GM18502 (cell line): ENCODE results near the gene ZNF771.
A peak's percentile ranks its signal among the peaks of the same experiment; 100 is the strongest.

Source experiments
- ATAC-seq: cut with Tn5 transposase; IDR thresholded peaks from one replicate; pipeline ENCODE4 v1.9.1; 2021; ENCODE audit warnings: mild to moderate bottlenecking; ENCODE audit not compliant: unreplicated experiment, poor library complexity

Gene ZNF771

DNA sequence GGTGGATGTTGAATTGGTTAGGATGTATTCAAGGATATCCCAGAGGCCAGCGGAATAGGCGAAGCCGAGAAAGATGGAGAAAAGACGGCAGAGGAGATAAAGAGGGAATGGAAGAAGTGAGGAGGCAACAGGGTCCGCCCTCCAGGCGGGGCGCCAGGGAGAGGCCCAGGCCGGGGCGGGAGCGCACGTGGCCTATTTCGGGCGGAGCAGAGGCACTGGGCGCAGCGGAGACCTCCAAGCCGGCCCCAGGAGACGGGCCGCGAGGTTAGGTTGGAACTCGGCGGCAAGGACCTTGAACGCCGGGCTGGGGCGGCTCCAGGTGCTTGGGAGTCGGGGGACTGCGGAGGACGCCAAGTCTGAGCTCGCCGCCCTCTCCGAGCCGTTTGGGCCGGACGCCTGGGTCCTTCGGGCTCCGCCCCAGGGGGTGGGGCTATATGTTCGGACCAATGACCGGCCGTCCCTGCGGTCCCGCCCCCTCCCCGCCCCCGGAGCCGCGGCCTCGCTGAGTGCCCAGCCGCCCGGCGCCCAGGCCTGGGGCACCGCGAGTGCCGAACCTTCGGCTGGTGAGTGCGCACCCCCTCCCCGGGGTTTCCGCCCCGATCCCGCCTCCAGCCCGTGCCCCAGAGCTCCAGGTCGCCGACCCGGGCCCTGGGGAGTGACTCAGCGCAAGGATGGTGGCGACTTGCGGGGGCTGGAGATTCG, at the start of gene ZNF771:
TSS of gene ZNF771 (plus strand) at position 505 of the 702 bp plus-strand sequence. CDS start 448 bp downstream, outside the sequence.
- ATAC-seq, result peak; percentile 78

DNA sequence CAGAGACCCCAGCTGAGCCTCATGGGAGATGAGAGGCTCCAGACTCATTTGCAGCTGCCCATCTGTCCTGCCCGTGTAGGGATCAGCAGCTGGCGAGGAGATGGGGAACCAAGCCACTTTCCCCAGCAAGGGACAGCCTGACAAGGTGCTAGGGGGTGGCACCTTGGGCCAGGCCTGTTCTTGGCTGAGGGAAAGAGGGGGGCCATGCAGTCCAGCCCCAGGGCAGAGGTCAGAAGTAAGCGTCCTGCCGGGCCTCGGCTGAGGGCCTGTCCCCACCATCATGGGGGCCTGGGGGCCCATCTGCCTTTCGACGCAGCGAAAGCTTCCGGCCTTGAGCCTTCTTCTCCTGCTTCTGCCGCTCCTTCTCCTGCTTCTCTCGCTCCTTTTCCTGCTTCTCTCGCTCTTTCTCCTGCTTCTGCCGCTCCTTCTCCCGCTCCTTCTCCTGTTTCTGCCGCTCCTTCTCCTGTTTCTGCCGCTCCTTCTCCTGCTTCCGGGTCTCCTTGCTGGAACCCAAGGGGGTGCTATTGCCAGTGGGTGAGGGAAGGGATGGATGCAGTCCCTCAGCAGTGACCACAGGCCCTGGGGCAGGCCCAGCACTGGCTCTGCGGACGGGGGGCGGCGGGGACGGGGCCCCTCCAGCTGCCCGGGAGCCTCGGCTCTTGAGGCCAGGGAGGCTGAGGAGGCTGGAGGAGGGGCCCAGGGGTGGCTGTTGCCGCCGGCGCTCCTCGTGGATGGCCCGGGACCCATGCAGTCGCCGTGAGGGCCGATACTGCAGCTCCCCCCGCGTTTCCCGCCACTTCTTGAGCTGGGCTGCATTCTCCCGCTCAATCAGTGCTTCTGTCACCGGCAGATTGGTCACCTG, 49.5 kb upstream of the ZNF771 start:
- ATAC-seq, result no peak

DNA sequence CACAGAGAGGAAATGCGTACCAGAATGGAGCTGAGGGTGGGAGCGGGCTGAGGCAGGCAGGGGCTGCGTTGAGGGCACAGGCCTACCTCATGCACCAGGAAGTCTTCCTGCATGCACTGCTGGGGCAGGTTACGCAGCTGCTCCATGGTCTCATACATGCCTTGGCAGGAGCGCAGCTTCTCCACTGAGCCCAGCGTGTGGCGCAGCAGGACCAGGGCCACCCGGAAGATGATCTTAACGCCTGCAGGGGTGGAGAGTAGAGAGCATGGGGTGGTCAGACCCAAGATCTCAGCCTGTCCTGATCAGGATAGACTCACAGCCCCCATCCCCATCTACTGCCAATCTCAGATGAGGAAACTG, 48.8 kb upstream of the ZNF771 start:
- no peak for ATAC-seq

DNA sequence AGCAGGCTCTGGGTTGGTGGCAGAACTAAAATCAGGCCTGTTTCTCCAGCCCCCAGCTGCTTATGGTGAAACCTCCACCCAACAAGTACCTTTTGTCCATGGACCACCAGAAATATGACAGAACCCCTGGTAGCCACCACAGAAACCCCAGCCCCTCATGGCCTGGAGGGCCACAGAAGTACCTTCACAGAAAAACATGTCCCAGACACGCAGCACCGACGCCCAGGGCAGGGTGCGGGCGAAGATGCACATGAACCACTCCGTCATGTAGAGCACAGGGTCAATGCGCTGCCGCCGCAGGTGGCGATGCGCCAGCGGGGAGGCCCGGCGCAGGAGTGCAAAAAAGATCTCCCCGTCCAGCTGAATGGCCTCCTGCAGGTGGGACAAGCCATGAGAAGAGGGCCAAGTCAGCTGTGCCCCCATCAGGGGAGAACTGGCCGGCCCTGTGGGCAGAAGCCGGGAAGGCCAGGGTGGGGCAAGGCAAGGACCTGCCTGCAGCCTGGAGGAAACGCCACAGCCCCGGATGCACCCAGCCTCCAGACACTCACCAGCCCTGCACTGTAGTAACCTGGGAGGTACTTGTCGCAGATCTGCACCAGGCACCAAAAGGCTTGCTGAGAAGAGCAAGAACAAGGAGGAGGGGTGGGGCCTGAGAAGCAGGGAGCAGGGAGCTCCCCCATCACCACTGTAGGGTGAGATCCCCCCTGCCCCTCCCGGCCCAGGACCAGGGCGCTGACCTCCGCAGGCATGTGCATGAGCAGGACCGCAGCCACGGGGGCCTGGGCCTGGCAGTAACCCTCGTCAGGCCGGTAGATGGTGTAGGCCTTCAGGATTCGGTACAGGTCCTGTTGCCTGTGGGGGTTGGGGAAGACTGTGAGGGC, 48.2 kb upstream of the ZNF771 start:
- no peak for ATAC-seq

DNA sequence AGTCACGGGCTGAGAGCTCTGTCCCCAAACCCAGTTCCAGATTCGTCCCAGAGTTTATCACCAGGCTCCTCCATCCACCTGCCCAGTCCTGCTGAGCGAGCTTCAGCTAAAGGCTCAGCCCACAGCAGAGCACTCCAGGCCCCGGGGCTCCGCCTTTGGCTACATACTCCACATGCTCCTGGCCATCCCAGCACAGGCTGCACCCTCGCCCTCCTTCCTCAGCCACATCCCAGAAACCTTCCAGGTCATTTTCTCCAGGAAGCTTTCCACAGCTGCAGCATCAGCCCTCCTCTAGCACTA, 47.6 kb upstream of the ZNF771 start:
- no peak for ATAC-seq

DNA sequence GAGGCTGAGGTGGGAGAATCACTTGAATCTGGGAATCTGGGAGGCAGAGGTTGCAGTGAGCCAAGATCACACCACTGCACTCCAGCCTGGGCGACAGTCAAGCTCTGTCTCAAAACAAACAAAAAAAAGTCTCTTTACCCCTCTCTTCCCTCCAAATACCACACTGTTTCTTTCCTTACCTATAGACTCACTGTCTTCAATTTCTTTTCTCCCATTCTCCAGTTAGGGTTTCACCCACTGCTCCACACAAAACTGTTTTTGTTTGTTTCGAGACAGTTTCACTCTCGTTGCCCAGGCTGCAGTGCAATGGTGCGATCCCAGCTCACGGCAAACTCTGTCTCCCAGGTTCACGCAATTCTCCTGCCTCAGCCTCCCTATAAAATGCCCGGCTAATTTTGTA, 46.2 kb upstream of the ZNF771 start:
- no peak for ATAC-seq

DNA sequence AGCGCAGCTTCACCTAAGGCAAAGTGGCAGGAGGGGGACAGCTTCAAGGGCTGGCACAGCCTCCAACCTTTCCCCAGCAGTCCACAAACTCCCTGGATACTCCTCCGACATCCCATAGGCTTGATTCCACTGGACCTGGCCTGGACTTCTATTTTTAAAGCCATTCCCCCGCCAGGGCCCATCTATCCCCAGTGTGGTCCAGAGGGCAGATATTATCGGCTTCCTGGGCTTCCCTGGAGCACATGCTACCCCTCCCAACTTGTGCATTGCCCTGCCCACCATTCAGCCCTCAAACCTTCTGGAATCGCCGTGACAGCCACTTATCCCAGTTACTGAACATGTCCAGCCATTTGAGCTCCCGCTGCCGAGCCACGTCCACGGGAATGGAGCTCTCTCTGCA, 42.2 kb upstream of the ZNF771 start:
- ATAC-seq, result no peak

DNA sequence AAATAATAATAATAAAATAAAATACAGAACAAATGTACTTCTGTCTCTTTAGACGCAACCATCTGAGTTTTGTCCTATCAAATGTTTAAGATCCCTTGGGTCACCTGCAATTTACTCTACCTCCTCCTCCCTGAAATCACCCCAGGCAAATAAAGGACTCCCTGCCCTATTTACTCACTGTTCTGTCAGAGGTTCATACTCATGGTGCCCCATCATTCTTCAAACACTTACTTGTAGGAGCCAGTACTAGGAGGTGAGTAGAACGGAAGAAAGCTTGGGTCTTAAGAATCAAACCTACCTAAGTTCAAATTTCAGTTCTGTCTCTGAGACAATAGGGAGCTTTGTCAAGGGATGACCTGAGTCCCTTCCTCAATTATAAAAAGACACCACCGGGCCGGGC, 40.9 kb upstream of the ZNF771 start:
- no peak for ATAC-seq

DNA sequence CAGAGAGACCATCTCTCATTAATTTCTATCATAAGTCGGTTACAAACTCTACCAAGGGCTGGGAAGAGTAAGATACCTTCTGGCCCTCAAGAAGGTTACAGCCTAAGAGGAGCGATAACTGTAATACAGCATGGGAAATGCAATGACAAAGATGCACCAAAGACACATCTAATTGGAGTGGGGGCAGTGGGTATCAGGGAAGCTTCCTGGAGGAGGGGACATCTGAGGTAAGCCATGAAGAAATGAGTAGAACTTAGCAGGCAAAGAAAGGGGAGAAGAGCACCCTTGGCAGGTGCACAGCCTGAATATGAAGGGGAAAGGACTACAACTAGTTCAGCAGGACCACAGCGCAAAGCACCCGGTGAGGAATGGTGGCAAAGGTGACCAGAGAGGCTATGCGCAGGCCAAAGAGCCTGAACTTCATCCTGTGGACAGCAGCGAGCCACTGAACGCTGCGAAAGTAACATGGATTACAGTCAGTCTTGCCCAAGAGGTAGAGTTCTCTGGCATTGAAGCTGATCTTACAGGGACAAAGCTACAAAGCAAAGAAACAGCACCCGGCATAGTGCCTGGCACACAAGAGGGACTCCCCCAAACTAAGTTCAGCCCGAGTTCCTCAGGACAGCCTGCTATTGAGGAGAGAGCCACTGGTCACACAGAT, 39.9 kb upstream of the ZNF771 start:
- no peak for ATAC-seq

DNA sequence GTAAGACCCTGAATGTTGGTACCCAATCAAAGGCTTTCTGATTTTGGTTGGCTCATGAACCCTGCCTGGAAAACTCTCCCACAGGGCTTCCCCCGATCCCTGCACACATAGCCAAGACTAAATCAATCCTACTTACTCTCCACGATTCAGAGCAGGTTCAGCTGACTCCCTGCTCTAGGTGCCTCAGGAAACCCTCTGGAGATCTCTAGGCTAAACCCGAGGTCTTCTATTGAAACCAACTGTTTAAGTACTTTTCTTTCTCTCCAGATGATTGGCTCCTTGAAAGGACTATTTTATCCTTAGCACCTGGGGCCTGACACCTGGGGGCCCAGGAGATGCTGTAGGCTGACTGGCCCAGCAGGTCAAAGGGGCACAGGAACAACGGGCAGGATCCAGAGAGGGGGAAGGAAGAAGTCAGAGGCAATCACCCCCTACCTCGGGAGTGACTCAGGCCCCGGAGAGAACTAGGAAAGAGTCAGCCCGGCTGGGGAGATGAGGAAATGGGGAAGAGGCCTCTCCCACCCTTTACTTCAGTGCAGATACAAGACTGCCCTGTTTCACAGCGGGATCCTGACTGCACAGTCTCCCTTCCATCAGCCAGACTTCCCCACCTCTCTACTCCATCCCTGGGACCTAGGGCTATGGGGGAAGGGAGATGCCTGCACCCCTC, 39.1 kb upstream of the ZNF771 start:
- no peak for ATAC-seq

DNA sequence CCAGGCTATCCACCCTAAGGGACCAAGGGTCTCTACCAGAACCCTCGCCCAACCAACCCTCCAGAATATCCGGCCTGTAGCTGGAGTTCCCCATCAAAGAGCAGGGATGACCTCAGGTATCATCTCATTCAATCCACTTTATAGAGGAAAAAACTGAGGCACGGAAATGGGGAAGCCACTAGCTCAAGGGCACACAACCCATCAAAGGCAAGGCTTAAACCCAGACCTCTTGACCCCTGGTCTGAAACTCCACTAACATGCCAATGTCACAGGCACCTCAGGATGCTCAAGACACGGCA, 38.7 kb upstream of the ZNF771 start:
- no peak for ATAC-seq

DNA sequence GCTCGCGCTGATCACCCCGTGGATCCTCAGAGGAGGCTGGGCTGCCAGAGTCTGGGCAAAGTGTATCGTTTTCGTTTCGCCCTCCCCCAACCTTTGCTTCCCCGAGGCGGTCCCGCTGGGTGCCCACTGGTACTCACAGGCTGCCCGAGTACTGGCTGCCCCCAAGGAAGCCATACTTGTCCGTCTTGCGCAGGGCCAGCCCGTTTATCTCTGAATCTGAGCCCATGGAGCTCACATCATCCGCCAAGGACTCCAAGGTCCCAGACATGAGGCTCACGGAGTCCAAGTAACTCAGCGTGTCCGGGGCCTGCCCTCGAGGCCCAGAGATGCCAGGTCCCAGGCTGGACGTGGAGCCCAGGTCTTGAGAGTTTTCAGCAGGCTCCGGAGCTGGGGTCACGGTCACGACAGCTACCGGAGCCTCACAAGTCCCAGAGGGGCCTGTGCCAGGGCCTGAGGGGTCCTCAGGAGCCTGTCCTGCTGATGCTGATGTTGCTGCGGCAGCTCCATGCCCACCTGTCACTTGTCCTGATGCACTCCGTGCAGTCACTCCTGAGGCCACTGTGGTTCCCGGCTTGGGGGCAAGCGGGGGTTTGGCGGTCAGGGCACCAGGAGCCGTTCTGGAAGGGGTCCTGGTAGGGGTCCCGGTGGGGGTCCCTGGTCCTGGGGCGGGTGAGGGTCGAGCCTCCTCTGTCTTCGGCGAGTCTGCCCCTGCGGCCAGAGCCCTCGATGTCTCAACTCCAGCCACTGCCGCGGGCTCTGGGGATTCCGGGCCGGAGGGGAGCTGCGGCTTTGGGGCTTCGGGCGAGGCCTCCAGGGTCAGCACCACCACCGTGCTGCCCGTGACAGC, 38.1 kb upstream of the ZNF771 start:
- no peak for ATAC-seq

DNA sequence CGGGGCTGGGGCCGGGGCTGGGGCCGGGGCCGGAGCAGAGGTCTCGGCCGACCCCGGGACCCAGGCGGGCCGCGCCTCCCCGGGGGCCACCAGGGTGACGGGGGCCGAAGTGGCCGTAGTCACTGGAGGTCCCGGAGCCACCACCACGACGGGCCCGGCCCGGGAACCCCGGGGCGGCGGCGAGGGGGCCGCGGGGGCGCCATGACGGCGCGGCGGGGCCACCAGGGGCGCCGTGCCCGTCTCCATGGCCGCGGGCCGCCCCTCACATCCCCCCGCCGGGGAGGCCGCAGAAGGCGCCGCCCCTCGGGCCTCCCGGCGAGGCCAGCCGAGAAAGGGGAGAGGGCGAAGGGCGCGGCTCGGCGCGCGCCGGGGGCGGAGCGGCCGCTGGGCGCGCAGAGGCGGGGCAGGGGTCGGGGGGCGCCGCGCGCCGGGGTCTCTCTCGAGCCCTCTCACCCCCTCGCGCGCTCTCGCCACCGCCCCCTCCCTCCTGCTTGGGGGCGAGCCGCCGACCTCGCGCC, 37.4 kb upstream of the ZNF771 start:
- ATAC-seq, result peak; percentile 8

DNA sequence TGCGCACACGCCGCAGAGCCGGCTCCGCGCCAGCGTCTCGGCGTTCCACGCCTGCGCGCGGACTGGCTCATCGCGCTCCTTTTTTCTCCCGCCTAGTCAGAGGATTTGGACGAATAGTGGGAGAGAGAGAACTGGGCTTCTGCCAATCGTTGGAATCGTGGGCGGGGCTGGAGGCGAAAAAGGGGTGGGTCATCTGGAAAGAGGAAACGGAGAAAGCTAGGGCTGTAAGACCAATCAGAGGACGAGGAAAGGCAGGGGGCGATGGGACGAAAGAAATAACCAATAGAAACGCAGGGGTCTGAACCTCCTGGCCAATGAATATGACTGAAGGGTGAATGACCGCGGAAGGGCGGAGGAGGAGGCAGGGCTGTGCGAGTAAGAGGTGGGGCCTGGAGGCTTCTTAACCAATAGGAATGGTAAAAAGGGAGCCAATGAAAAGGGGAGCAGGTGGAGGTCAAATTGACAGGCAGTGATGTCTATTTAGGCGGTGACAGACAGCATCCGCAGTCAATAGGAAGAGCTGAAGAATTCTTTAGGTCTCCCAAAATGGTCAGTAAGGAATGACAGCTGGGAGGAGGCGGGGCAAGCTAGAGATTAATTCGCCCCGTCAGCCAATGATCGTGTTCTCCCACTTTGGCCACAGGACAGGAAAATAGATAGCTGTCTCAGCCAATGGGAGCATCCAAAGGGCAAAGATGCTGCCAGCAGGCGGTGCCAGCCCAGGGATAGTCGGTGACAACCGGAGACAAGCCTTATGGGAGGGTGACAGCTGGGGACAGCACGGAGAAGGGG, 36.8 kb upstream of the ZNF771 start, which contains the start of gene TBC1D10B:
TSS of gene TBC1D10B (minus strand) at position 39 of the 792 bp plus-strand sequence. CDS start 311 bp downstream, outside the sequence.
- ATAC-seq, result peak; percentile 77

DNA sequence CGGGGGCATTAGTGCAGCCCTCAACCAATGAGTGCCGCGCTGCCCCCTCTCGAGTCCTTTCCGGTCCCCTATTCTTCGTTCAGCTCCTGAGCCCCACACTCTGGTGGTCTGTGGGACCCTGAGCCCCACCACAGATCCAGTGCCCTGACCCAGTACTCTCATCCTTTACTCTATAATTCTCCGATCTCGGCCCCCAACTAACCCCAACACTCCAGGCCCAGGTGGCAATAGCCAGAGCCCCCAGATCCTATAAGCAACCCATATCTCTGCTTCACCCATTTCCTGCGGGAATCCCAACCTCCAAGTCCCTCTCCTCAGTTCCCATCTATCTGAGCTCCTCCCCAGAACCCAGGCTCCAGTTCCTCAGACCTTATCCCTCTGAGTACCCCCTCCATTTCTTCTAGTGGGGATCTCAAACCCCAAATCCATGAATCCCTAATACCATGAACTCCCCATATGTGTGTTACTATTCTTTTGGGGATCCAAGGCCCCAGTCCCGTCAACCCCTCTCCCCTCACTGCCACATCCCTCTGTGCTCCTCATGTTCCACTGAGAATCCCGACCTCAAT, 36.1 kb upstream of the ZNF771 start:
- ATAC-seq, result no peak

DNA sequence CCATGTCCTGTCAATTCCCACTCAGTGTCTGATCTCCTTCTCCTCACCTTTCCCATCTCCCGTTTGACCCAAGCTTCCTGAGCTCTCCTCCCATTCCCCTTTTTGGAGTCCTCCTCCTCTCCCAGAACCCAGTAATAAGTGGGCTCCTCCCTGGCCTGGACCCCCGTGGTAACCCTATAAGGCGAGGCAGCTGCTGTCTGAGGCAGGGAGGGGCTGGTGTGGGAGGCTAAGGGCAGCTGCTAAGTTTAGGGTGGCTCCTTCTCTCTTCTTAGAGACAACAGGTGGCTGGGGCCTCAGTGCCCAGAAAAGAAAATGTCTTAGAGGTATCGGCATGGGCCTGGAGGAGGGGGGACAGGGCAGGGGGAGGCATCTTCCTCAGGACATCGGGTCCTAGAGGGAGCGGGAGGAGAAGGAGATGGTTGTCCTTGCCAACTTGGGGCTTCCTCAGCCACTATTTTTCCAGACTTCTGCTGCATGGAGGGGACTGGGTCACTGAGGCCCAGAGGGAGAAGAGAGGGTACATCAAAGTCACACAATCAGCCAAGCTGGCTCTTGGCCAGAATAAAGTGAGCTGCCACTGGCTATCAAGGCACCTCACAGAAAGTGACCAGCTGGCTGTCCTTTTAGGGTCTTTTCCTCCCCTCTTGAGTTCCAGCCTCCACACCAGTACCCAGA, 35.2 kb upstream of the ZNF771 start:
- no peak for ATAC-seq

DNA sequence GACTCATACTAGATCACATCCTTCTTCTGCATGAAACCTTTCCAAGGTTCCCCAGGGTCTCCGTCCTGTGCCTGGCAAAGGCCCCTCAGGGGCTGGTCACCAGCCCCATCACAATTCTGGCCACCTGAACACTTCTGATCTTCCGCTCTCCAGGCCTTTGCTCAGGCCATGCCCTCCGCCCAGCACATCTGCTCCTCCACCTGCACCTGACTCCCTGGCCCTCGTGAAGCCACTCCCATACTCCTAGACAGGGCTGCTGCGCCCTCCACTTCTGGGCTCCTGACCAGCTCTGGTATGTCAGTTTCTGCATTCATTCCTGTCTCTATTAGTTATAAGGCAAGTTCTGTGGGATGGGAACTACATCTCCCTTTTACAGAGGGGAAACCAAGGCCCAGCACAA, 34.7 kb upstream of the ZNF771 start:
- ATAC-seq, result no peak
